HUDEP-2 (cell line): Measurements from ENCODE around the gene PRKCA.

ENCODE experiments used
- DNase-seq, 76 experiments: peaks; one replicate each; lab custom pipeline; 2025; ENCODE audit not compliant: unreplicated experiment in 76 of 76; lab: John Stamatoyannopoulos, UW

Gene PRKCA

DNA sequence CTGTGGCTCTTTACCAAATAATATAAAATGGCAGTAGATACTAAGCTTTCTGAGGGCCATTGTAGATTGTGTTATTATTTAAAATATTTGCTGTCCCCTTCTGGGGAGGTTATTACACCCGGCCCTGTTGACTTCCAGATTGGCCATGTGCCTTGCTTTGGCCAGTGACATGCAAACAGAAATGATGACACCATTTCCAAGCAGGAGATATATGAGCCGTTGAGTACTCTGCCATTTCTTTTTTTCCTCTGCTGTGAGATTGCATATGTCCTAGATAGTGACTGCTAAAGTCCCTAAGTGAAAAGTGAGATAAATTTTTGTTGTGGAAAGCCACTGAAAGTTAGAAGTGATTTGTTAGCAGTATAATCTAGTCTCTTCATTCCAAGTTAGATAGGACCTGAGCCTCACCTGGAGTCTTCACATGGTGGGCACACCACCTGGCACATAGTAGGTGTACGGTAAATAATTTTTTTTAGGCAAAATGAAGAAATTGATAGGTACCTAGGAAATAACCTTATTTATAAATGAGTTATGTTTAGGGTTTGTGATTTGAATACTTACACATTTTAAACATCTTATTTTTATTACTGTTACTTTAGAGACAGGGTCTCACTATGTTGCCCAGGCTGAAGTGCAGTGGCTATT is 328.5 kb downstream of the PRKCA start:
- DNase-seq, result no peak

DNA sequence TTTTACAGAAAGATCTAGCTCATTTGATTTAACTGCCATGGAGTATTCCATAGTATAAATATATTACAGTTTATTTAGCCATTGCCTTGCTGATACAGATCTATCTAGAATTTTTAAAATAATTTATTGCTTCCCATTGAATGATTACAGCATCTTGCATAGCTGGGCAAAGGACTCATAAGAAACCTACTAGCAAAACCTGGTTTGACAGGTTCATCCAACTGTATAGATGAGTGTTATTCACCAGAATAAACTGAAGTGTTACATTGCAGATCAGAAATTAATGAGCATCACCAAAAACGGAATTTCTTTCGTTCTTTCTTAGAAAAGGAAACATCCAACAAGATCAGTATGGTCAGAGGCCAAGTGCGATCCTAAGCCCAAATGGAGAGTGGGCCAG is 330.3 kb downstream of the PRKCA start:
- DNase-seq, result no peak

DNA sequence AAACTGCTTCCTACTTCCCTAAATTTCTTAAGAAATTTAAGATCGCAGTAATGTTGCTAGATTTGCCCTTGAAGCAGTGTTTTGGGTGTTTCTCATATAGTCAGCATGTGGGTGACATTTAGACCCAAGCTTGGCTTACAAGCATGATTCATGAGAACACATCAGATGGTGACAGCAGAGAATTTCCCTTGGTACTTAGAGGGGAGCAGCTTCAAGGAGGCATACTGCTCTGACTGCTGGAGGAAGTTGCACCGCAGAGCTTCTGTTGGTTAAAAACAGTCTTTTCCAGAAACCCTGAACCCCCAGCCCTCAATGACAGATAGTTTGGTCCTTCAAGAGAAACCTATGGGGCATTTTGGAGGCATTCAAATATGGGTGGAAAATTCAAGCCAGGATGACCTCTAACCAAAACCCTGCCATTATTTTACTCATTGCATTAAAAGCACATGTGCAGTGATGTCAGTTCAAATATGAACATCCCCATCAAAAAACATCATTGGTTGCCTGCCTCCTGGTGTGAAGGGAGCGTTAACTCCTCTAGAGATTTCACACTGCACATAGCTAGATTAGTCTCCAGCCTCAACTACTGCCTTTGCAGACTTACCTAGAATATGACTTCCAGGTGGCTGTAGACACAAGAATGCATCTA is 331.0 kb downstream of the PRKCA start:
- DNase-seq, result no peak

GRCh38 chr17:66634193-66634592 is 331.8 kb downstream of the PRKCA start:
- no peak for DNase-seq

GRCh38 chr17:66635386-66636045 is 333.1 kb downstream of the PRKCA start:
- no peak for DNase-seq

GRCh38 chr17:66636111-66636510 is 333.7 kb downstream of the PRKCA start:
- DNase-seq, result no peak

DNA sequence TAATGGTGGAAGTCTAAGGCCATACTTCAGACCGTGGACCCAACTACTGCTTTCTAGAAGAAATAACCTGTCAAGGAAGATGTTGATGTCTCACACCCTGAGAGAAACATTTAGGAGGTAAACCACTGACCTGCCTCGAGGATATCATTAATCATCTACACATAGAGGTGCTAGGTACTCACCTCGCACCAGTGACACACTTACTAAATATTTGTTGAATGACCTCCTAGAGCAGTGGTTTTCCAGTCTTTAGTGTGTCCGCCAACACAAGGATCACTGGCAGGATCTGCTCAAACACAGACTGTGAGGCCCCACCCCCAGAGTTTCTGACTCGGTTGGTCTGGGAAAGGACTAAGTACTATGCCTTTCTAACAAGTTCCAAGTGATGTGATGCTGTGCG is 335.1 kb downstream of the PRKCA start:
- DNase-seq, result no peak

DNA sequence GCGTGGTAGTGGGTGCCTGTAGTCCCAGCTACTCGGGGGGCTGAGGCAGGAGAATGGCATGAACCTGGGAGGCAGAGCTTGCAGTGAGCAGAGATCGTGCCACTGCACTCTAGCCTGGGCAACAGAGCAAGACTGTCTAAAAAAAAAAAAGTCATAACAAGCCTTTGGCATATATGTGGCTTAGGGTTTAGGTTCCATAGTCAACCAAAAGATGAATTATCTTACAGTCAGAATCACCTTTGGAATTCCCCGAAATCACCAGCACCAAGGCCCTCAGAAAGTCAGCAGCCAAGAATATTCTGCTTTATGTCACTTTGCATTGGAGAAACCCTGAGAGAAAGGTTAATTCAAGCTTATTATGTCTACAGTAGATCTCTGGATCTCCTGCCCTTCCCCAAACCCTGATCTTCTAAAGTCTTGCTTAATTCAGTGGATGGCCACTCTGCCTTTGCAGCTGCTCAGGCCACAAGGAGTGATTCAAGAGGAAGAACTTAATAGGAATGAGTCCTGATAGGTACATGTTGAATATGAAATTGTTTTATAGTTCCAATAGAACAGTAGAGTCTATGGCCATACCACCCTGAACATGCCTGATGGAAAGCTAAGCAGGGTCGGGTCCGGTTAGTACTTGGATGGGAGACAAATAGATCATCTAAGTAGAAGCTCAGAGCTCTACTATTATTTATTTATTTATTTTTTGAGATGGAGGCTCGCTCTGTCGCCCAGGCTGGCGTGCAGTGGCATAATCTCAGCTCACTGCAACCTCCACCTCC is 336.5 kb downstream of the PRKCA start:
- DNase-seq, result no peak

DNA sequence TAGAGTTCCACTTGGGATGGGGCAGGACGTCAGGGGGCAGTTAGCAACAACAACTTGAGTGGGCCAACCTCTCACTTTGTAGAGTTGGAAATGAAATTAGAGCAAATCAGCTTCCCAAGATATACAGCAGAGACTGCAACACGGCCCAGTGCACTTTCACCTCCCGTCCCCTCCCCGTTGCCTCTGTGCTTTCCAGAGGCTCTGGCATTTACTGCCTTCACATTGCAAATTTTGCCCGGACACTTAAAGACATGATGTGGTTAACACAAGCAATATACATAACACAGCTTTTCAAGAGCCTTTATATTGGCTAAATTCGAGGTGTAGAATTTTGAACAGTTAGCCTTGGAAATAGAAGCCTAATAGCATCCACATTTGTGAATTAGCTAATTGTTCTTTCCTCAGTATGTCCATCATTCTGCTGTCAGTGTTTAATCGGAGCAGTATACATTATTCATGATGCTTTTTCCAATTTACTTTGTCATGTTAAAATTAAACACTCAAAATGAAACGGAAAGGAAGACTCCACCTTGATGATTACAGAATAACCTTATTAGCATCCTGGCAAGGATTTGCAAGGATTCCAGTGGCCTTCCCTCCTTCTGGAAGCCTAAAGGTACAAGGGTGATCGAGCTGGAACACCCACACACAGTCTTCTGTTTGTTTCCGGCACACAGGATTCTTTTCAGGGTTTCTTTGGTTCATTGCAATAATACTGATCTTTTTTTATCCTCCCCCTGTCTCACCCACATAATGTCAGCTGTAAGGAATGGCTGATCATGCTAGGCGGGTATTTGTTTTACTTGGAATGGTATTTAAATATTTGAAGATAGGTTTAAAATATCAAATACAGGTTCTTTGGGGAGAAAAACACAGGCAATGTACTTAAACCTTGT is 341.6 kb downstream of the PRKCA start:
- no peak for DNase-seq

GRCh38 chr17:66645259-66645658 is 342.8 kb downstream of the PRKCA start:
- DNase-seq, result no peak

GRCh38 chr17:66647391-66647983 is 345.1 kb downstream of the PRKCA start:
- DNase-seq, result no peak

GRCh38 chr17:66649818-66650543 is 347.6 kb downstream of the PRKCA start:
- no peak for DNase-seq

DNA sequence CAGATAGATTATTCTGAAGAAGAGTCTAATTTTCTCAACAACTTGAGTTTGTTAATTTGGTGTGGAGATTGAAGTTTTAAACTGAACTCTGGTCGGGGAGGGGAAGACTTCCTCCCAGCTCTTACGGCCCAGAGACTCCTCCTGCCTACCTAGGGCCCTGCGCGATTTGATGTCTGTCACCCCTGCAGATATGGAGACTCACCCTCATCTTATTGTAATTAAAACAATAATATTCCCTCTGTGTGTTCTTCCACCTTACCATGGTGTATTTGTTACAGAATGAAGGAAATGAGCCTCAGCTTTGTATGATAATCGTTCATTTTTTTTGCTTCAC is 348.1 kb downstream of the PRKCA start:
- no peak for DNase-seq

GRCh38 chr17:66652840-66653507 is 350.6 kb downstream of the PRKCA start:
- DNase-seq, result no peak

DNA sequence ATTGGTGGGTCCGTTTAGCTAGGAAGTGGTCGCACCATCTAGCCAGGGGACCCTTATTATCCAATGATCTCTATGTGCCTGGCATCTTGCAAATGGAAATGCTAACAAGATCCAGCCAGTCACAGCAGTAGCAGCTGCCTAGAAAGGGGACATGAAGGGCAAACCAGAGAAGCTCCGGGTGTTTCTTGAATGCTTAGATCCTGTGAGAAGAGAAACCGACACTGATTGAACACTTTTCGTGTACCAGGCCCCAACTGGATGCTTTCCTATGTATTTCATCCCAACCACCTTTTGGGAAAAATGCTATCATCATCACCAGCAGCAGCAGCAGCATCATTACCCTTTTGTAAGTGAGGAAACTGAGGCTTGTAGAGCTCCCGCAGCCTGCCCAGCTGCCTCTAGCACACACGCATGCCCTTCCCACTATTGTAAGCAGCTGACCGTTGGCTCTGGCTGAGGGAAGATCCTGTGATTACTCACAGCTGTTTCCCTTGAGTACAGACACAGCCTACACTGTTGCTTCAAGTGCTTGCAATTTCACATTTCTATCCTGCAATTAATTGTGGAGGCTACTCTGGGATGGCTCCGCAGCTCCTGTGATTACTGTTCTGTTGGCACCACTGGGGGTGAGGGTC is 351.8 kb downstream of the PRKCA start:
- no peak for DNase-seq

DNA sequence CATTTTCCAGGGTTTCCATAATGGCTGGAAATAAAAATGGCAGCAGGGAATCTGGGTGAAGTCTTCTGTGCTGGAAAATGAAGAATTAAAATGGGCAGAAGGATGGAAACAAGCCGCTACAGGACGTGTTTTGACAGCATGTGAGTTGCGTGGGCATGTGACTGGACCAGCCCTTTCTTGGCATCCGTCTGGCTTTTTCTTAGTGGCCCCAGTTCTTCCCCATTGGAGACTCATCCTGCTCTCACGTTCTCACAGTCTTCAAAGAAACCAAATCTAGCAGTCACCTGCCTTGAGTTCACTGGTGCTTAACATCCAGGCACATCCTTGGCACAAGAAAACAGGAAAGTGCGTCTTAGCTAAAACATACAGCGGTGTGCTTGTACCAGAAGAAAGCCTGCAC is 352.4 kb downstream of the PRKCA start:
- no peak for DNase-seq

DNA sequence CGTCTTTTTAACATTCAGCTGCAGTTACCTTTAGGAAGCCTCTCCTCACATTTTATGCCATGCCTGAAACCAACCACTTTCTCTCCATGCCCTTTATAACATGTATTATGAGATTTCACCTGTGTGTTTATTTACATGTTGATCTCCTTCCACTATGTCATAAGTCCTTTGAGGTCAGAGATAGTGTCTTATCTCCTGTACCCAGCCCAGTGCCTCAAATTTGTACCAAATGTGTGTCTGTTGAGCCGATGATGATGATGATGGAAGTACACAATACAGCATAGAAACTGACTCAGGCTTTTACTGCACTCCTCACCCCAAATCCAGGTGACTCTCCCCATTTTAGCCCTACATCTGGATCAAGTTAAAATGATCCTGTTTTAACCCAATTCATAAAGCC is 353.0 kb downstream of the PRKCA start:
- DNase-seq, result peak in 9 of 76 experiments; percentile 5 to 38 (median 16)

DNA sequence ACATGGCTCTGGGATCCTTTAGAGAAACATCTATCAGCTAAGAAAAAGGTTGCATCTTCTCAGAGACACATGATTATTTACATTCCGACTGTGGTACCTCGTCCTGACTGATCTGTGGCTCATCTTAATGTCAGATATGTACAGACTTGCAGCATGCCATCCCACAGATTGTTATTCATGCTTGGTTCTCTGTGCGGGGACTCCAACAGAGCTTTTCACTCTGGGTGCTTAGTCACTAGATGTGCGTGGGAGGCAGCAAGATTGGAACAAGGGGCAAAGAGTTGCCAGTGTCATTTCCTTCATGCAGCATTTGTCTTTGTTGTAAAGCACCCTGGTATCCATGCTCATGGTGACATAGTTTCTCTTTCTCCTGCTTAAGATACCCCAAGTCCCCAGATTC is 353.4 kb downstream of the PRKCA start:
- DNase-seq, result peak in 41 of 76 experiments; percentile 3 to 57 (median 15)
